Activated CD8-positive, alpha-beta memory T cell treated with anti-CD3 and anti-CD28 coated beads, Interleukin-2, amount 50 U/mL, for 24 hours (primary cell): Measurements from ENCODE around the gene ALPK3.

Experiments
- DNase-seq: peaks from one replicate; pipeline ENCODE4 v3.0.0-alpha.2; 2020; ENCODE audit errors: extremely low read depth

ALPK3 gene, protein sequence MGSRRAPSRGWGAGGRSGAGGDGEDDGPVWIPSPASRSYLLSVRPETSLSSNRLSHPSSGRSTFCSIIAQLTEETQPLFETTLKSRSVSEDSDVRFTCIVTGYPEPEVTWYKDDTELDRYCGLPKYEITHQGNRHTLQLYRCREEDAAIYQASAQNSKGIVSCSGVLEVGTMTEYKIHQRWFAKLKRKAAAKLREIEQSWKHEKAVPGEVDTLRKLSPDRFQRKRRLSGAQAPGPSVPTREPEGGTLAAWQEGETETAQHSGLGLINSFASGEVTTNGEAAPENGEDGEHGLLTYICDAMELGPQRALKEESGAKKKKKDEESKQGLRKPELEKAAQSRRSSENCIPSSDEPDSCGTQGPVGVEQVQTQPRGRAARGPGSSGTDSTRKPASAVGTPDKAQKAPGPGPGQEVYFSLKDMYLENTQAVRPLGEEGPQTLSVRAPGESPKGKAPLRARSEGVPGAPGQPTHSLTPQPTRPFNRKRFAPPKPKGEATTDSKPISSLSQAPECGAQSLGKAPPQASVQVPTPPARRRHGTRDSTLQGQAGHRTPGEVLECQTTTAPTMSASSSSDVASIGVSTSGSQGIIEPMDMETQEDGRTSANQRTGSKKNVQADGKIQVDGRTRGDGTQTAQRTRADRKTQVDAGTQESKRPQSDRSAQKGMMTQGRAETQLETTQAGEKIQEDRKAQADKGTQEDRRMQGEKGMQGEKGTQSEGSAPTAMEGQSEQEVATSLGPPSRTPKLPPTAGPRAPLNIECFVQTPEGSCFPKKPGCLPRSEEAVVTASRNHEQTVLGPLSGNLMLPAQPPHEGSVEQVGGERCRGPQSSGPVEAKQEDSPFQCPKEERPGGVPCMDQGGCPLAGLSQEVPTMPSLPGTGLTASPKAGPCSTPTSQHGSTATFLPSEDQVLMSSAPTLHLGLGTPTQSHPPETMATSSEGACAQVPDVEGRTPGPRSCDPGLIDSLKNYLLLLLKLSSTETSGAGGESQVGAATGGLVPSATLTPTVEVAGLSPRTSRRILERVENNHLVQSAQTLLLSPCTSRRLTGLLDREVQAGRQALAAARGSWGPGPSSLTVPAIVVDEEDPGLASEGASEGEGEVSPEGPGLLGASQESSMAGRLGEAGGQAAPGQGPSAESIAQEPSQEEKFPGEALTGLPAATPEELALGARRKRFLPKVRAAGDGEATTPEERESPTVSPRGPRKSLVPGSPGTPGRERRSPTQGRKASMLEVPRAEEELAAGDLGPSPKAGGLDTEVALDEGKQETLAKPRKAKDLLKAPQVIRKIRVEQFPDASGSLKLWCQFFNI (N-terminal part only)

DNA sequence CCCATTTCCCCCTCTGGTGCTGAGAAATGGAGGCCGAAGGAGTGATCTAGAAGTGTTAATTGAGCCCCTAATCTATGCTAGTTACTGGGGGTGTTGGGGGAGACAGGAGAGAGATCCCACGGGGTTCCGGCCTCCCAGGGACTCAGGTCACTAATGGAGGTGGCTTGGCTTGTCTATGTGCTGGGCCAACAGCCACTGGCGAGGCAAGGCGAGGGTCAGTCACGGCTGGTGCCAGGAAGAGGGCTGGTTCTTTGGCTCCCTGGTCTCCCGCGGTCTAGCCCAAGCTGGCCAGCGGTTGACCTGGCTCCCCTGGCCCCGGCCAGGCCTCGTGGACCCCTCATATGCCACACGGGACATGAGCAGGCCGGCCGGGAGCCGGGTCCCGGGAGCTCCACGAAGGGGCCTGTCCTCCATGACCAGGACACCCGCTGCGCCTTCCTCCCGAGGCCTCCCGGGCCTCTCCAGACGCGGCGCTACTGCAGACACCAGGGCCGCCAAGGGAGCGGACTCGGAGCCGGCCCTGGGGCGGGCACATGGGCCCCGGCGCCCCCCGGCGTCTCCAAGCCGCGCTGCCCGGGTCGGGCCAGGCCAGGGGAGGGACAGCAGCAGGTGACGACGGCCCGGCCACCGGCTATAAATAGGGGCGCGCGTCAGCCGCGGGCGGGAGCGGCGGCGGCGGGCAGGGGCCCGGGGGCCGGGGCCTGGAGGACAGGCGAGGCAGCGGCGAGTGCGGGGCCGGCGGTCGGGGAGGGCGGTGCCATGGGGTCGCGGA lies at the start of gene ALPK3:
TSS of gene ALPK3 (plus strand) at position 663 of the 772 bp plus-strand sequence. CDS start at position 760, 97 bp downstream.
- DNase-seq = no peak

DNA sequence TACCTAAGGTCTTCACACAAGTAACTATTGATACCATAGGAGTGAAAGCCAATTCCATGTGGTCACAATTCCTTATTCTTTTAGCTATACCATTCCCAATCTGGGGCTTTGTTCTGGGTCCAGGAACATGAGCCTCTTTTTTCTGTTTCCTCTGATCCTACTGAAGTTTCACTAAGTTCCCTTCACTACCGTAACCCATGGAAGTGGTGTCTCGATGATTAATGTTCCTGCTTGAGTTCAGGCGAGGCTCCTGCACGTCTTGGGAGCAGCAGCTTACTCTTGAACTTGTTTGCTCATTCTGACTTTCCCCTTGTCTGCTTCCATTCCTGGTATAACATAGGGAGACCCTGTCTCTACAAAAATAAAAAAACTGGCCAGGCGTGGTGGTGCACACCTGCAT lies 45.1 kb upstream of the ALPK3 start:
- DNase-seq = no peak

DNA sequence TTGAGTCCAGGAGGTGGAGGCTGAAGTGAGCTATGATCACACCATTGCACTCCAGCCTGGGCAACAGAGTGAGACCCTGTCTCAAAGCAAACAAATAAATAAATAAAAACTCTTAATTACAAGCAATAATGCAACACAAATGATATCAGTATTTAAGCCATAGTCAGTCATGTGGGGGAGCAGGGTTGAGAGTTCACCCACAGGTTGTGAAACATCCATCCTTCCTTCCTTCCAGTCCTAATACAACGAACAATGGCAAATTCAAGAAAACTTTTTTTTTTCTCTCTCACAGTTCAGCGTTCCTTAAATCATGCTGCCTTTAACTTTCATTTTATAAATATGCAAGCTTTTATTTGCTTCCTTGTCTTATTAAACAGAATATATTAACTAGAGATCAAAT lies 44.7 kb upstream of the ALPK3 start:
- DNase-seq = no peak

DNA sequence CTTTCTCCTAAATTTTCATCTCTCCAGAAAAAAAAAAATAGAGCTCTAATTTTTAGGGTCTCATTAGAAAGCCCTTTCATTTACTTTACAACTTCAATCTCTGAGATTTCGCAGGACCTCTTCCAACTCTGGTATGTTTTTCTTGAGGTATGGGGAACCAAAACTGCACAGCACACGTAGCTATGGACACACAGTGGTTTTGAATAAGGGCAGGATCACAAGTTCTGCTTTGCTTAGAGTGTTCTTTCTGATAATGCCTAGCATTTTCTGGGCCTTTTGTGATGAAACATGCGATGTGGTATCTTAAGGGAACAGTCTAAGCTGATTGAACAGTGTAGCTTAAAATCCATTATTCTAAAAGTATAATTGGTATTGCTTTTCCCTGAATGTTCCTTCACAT lies 43.4 kb upstream of the ALPK3 start:
- DNase-seq = no peak

DNA sequence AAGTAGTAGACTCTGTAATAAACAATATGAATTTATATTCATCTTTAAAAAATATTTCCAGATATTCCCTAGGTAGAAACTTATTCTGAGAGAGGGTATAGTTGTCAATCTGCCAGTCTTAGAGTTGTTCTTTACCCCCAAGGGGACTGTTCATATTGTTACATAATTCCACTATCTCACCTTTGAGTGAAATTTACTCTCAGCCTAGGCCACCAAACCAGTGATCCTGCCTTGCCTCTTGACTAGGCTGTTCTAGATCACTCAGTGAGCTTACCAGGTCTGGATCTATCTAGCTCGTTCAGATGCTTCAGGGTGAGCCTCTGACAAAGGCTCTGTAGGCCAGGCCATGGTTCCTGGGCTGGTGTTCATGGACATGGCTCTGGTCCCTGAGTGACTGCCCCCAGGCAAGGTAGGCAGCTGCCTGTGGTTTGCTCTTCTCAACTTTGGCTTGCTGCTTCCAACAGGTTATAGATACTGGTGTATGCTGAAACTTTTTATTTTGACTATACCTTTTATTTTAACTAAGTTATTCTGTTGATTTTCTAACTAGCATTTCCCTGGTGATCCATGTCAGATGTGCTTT lies 41.2 kb upstream of the ALPK3 start:
- DNase-seq = no peak

DNA sequence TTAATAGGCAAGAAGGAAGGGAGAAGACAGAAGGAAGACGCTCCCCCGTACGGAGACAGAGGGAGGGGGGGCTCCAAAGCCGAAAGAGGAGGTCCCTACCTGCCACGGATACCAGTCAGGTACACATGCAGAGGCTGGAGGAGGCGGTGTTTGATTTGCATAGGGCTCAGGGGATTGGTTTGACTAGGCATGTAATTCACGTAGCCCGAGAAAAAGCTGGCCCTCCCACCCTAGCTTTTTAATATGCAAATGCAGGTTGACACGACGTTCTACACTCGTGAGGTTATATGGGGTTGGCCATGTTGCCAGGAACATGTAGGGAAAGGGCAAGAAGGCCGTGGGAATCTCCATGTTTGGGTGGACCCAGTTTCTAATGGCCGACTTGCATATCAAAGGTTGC lies 39.0 kb upstream of the ALPK3 start:
- DNase-seq = no peak

DNA sequence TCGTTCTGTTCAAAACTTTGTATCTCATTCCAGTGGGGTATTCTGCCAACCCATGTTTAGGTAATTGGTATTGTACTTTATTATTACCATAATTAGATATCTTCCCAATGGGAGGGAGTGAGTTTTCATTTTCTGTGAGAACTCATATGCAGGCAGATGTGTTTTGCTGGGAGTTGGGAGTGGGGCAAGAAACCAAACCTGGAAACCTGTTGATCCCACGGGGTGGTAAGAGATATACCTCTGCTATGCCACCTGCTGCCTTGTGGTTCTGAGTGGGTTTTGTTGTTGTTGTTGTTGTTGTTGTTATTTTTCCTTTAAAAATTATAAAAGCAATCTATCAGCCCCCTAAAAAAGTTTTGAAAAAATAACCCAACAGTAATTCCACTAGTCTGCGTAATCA lies 36.7 kb upstream of the ALPK3 start:
- DNase-seq = no peak

DNA sequence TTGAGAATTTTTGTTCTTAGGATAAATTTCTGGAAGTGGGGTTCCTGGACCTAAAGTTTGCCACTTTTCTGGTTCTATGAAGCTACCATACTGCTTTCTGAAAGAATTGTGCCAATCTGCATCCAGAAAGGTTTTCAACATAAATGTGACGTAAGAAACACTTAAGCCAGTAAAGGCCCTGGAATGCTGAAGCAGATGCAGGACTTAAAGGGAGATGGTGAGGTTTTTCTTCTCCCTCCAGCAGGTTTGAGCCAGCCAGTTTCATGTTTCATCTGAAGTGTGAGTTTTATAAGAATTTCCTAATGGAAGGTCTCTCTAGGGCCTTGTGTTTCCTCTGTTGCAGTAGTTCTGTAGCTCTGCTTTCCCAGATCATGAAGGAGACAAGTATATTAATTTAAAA lies 35.7 kb upstream of the ALPK3 start:
- DNase-seq = no peak

DNA sequence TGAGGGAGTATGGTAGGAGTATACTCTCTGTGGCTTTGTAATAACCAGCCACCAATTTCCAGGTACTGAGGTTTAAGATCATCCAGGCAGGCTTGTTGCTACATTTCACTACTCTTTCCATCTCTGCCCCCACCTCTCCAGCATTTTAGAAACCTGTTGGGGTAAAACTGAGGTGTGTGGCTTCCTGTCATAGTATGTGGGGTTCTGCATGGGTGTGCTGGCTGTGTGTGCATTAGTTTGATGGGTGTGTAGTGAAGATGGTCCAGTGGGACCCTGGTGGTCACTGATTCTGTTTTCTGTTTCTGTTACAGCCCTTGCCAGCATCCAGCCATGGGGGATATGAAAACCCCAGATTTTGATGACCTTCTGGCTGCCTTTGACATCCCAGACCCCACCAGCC lies 34.8 kb upstream of the ALPK3 start:
- DNase-seq = no peak

DNA sequence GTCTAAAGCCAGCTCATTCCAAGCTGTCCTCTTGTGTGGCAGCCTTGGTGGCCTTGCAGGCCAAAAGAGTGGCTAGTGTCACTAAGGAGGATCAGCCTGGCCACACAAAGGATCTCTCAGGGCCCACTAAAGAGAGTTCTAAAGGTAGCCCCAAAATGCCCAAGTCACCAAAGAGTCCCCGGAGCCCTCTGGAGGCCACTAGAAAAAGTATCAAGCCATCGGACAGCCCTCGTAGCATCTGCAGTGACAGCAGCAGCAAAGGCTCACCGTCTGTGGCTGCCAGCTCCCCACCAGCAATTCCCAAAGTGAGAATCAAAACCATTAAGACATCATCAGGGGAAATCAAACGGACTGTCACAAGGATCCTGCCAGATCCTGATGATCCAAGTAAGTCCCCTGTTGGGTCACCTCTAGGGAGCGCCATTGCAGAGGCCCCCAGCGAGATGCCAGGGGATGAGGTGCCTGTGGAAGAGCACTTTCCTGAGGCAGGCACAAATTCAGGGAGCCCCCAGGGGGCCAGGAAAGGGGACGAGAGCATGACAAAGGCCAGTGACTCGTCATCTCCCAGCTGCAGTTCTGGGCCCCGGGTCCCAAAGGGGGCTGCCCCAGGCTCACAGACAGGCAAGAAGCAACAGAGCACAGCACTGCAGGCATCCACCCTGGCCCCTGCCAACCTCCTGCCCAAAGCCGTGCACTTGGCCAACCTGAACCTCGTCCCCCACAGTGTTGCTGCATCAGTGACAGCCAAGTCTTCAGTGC lies 33.5 kb upstream of the ALPK3 start:
- DNase-seq = no peak

DNA sequence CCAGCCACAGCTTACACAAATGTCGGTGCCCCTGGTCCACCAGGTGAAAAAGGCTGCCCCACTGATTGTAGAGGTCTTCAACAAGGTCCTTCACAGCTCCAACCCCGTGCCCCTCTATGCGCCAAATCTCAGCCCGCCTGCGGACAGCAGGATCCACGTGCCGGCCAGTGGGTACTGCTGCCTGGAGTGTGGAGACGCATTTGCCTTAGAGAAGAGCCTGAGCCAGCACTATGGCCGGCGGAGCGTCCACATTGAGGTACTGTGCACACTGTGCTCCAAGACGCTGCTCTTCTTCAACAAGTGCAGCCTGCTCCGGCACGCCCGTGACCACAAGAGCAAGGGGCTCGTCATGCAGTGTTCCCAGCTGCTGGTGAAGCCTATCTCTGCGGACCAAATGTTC lies 32.9 kb upstream of the ALPK3 start:
- DNase-seq = no peak

DNA sequence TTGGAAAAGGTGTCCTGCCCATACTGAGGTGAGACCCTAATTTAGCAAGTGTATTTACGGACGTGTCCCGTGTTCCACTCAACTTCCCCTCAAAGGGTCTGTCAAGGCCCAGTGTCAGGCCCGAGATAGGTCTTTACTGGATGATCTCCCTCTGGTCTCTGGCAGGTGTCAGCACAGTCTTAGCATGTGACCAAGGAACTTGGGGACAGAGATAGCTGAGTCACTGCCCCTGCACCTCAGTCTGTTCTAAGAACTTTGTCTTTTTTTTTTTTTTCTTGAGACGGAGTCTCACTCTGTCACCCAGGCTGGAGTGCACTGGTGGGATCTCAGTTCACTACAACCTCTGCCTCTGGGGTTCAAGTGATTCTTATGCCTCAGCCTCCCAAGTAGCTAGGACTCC lies 32.1 kb upstream of the ALPK3 start:
- no peak for DNase-seq

DNA sequence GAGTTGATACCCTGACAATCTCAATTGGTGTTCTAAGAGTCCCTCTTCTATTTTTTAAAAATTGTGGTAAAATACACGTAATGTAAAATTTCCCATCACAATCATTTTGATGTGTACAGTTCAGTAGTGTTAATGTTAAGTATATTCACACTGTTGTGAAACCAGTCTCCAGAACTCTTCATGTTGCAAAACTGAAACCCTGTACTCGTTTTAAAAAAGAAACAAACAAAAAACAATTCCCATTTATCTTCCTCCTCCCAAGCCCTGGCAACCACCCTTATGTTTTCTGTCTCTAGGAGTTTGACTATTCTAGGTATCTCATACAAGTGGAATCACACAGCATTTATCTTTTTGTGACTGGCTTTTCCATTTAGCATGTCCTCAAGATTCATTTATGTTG lies 28.7 kb upstream of the ALPK3 start:
- no peak for DNase-seq

DNA sequence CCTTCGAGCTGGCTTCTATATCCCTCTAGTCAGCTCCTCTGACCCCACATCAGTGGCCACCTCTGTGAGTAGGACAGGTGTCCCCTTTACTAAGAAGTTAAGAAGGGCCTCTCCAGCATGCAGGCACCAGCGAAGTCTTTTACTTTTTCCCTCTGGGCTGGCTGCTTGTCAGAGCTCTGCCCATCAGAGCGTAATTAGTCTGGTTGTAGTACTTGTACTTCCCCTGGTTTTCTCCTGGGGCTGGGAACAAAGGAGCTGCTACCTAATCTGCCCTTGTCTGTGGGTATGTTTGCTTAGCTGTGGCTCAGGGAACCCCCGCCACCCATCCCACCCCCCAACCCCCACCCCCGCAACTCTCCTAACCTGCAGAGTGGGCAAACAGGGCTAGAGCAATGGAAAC lies 27.4 kb upstream of the ALPK3 start:
- no peak for DNase-seq

DNA sequence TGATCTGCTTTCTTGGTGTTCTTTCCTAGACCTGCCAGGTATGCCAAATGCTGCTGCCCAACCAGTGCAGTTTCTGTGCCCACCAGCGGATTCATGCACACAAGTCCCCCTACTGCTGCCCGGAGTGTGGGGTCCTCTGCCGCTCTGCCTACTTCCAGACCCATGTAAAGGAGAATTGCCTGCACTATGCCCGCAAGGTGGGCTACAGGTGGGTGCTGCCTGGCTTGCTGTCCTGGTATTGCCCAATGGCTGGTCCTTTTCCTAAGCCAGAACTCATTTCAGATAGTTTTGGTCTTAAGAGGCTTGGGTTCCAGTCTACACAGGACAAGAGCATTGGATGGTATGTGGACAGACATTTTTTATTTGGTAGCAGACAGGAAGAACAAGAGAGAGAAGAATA lies 26.5 kb upstream of the ALPK3 start:
- no peak for DNase-seq

DNA sequence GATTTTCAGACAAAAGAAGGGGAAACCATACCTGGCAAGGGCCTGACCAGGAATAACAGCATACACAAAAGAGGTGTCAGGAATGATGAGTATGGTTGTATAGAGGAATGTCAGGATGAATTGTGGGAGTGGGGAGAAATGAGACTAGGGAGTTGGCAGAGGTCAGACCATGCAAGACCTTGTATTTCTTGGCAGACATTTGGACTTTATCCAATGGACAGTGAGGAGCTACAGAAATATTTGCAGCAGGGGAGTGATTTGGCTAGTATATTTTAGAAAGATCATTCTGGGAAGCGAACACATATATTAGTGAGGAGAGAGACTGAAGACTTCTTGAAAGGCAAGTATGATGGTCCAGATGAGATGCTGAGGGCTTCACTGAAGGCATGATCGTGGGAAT lies 25.4 kb upstream of the ALPK3 start:
- DNase-seq = no peak

DNA sequence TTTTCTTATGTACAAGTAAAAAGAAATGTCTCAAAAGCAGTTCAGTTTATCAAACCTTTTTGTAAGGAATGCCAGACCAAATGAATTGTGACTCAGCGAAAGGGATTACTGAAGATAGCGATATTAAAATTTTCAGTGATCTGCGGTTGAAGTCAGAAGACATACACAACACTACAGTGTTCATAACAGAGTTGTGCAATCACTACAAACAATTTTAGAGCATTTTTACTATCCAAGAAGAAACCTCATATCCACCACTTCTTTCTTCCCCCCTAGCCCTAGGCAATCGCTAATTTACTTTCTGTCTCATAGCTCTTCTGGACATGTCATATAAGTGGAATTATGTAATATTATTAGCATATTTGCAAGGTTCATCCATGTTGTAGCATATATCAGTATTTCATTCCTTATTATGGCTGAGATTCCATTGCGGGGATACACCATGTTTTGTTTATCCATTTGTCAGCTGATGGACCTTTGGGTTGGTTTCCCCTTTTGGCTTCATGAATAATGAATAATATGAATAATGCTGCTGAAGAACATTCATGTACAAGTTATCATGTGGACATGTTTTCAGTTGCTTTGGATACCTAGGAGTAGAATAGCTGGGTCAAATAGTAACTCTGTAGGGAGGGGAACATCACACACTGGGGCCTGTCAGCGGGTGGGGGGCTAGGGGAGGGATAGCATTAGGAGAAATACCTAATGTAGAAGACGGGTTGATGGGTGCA lies 23.6 kb upstream of the ALPK3 start:
- no peak for DNase-seq

DNA sequence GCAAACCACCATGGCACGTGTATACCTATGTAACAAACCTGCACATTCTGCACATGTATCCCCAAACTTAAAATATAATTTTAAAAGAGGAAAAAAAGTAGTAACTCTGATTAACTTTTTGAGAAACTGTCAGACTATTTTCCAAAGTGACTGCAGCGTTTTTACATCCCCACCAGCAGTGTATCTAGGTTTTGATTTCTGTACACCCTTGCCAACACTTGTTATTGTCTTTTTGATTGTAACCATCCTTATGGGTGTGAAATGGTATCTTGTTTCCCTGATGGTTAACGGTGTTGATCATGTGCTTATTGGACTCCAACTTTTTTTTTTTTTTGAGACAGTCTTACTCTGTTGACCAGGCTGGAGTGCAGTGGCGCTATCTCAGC lies 23.0 kb upstream of the ALPK3 start:
- DNase-seq = no peak

DNA sequence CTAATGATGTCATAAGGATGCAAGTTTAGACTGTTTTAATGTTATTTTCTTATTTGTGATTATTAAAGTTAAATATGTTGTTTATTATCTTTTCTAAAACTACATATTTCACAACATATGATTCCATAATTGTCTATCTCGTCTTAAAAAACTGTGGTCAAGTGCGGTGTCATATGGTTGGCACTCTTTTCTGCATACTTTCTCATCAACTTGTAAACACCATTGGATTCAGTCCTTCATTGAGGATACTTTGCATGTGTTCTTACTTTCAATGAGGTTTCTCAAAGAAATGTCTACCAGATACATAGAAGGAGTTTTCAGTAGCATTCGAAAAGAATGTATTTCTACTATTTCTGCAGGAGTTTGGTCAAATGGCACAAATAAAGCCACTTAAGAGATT lies 22.0 kb upstream of the ALPK3 start:
- DNase-seq = no peak

DNA sequence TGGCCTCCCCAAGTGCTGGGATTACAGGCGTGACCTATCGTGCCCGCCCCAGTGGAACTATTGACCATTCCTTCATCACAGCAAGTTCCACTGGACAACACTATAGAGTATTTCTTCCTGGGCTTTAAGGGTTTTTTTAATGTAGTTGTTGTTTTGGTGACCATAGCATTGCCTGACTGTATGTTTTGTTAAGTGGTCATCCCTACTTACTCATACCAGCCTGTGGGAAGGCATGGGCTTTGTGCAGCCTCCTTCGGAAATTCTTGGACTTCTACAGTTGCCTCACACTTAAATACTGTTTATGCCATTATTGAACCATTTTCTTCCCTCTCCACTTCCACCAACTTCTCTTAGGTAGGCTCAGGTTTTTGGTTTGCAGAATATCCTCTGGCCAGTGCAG lies 19.9 kb upstream of the ALPK3 start:
- no peak for DNase-seq
